KMS-11 (cell line): Measurements from ENCODE around the gene ARHGAP22.

ENCODE experiments used
- H2AFZ ChIP-seq: fragments of 200-600 bp; sonication (generic); 2 replicates; pipeline ENCODE4 v1.6.1; 2016; ENCODE audit warnings: antibody characterized with exemption, mixed run types, low read depth
- H3K27ac ChIP-seq: fragments of 200-600 bp; sonication (generic); 2 replicates; pipeline ENCODE4 v1.6.1; 2016; ENCODE audit warnings: mild to moderate bottlenecking, mixed run types
- H3K27me3 ChIP-seq: fragments of 200-600 bp; sonication (generic); 2 replicates; pipeline ENCODE4 v1.6.1; 2017; ENCODE audit warnings: mild to moderate bottlenecking, low read depth, mixed run types, moderate library complexity; ENCODE audit not compliant: insufficient read depth
- H3K36me3 ChIP-seq: fragments of 200-600 bp; sonication (generic); 2 replicates; pipeline ENCODE4 v1.6.1; 2017; ENCODE audit warnings: mild to moderate bottlenecking, mixed run types; ENCODE audit not compliant: insufficient read depth
- H3K4me1 ChIP-seq: fragments of 200-600 bp; sonication (generic); 2 replicates; pipeline ENCODE4 v1.6.1; 2016; ENCODE audit warnings: mild to moderate bottlenecking, low read depth, mixed run types; ENCODE audit not compliant: poor library complexity, severe bottlenecking
- H3K4me2 ChIP-seq: fragments of 200-600 bp; sonication (generic); 2 replicates; pipeline ENCODE4 v1.7.0; 2016; ENCODE audit warnings: mild to moderate bottlenecking, mixed run types
- H3K4me3 ChIP-seq: fragments of 200-600 bp; sonication (generic); IDR thresholded peaks from 2 replicates; pipeline ENCODE4 v1.6.1; 2017; ENCODE audit warnings: low read depth, low read length, mixed read lengths; ENCODE audit not compliant: insufficient read depth
- H3K79me2 ChIP-seq: fragments of 200-600 bp; sonication (generic); 2 replicates; pipeline ENCODE4 v1.6.1; 2016; ENCODE audit warnings: low read depth, mixed run types; ENCODE audit not compliant: insufficient read depth
- H3K9ac ChIP-seq: fragments of 200-600 bp; sonication (generic); 2 replicates; pipeline ENCODE4 v1.6.1; 2016; ENCODE audit warnings: mild to moderate bottlenecking, mixed run types
- H4K20me1 ChIP-seq: fragments of 200-600 bp; sonication (generic); 2 replicates; pipeline ENCODE4 v1.6.1; 2016; ENCODE audit warnings: mild to moderate bottlenecking, mixed run types; ENCODE audit not compliant: insufficient read depth
- CTCF ChIP-seq: fragments of 200-600 bp; sonication (generic); conservative IDR thresholded peaks from 2 replicates; pipeline ENCODE4 v1.6.1; 2017; ENCODE audit warnings: low read depth, mild to moderate bottlenecking, antibody characterized with exemption, low read length, moderate library complexity, mixed read lengths

Gene ARHGAP22

GRCh38 chr10:48572414-48572813 is 32.5 kb downstream of the ARHGAP22 start:
- Histone ChIP-seq H2AFZ (no peak overlapping the region), H3K4me1 (no peaks in the 10 kb centered on the region), H3K79me2 (no peaks in the 10 kb centered on the region), H4K20me1 (no peaks in the 10 kb centered on the region), H3K27ac (no peak overlapping the region), H3K27me3 (no peaks in the 10 kb centered on the region), H3K4me3 (no peak overlapping the region), H3K4me2 (no peak overlapping the region), H3K9ac (no peak overlapping the region), H3K36me3 (no peaks in the 10 kb centered on the region)
- no peak for TF ChIP-seq CTCF

- Histone ChIP-seq H4K20me1 (no peaks in the 10 kb centered on the region), H3K4me3 (no peak overlapping the region), H3K79me2 (no peaks in the 10 kb centered on the region), H3K36me3 (no peaks in the 10 kb centered on the region), H3K27me3 (no peaks in the 10 kb centered on the region), H3K4me2 (no peak overlapping the region), H2AFZ (no peak overlapping the region), H3K27ac (no peak overlapping the region), H3K9ac (no peak overlapping the region), H3K4me1 (no peaks in the 10 kb centered on the region)
- TF ChIP-seq CTCF = no peak
These were observed 36.3 kb downstream of the ARHGAP22 start for GRCh38 chr10:48568546-48568945.

- Histone ChIP-seq H3K27ac (no peak overlapping the region), H3K4me3 (no peak overlapping the region), H4K20me1 (no peaks in the 10 kb centered on the region), H3K36me3 (no peaks in the 10 kb centered on the region), H3K4me1 (no peaks in the 10 kb centered on the region), H3K27me3 (no peaks in the 10 kb centered on the region), H3K79me2 (no peaks in the 10 kb centered on the region), H3K9ac (no peak overlapping the region), H3K4me2 (no peak overlapping the region), H2AFZ (no peak overlapping the region)
- no peak for TF ChIP-seq CTCF
These were observed 36.7 kb downstream of the ARHGAP22 start for GRCh38 chr10:48568131-48568530.

GRCh38 chr10:48567346-48567745 is 37.5 kb downstream of the ARHGAP22 start:
- Histone ChIP-seq H3K4me1 (no peaks in the 10 kb centered on the region), H3K27ac (no peak overlapping the region), H3K4me2 (no peak overlapping the region), H3K4me3 (no peak overlapping the region), H3K36me3 (no peaks in the 10 kb centered on the region), H3K79me2 (no peaks in the 10 kb centered on the region), H3K9ac (no peak overlapping the region), H4K20me1 (no peaks in the 10 kb centered on the region), H2AFZ (no peak overlapping the region), H3K27me3 (no peaks in the 10 kb centered on the region)
- TF ChIP-seq CTCF = no peak
